Measurements from ENCODE around the gene LRRC56. TPM values are rescaled to one million over a fixed set of nuclear protein-coding genes. Genes with fewer than 3 reads are reported as not detected.

LRRC56 gene
- polyA plus RNA-seq, 1 experiment: 1.5 TPM

DNA sequence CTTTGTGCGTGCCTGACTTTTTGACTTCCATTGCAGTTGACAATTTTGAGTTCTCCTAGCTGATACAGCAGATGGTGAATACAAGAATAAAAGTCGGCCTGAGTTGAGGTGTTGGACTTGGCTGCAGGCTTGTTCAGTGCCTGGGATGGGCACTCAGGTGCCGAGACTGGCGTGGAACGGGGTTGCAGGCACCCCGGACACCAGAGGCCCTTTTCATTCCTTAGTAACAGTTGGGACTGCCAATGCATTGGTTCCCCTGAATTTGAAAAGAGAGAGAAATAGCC, 40.2 kb downstream of the LRRC56 start:
- Histone ChIP-seq H3K4me3 (ENCODE audit: low read depth, low read length) (peak overlapping the region; percentile 99), H3K27me3 (ENCODE audit: control insufficient read depth, insufficient read depth, low read length) (no peaks in the 10 kb centered on the region), H3K36me3 (ENCODE audit: control insufficient read depth, insufficient read depth, low read length) (peaks cover 7% of the 10 kb centered on the region)
- TF ChIP-seq CTCF (IDR thresholded peaks at IDR 0.05; ENCODE audit: insufficient read depth, low read depth, low read length): no peak
- ChIA-PET CTCF (interaction anchor here (0.9 kb wide), 1 partner anchor 23 kb away, joined by 3 read pairs; no protein-coding TSS in a partner anchor), POLR2A (no interaction called here)
- DNase-seq (ENCODE audit: low read depth): no peak

- Histone ChIP-seq H3K27me3 (ENCODE audit: control insufficient read depth, insufficient read depth, low read length) (no peaks in the 10 kb centered on the region), H3K36me3 (ENCODE audit: control insufficient read depth, insufficient read depth, low read length) (peaks cover 8% of the 10 kb centered on the region), H3K4me3 (ENCODE audit: low read depth, low read length) (no peak overlapping the region; the same call in 1 of the 2 replicates)
- no peak for DNase-seq (ENCODE audit: low read depth)
- CTCF ChIA-PET: no interaction called here
- POLR2A ChIA-PET: no interaction called here
- TF ChIP-seq CTCF (IDR thresholded peaks at IDR 0.05; ENCODE audit: insufficient read depth, low read depth, low read length): no peak
These were observed 41.1 kb downstream of the LRRC56 start for GRCh38 chr11:578276-579035.

- peaks cover 15% of the 10 kb centered on the region for H3K36me3 ChIP-seq (ENCODE audit: control insufficient read depth, insufficient read depth, low read length)
- no peak for DNase-seq (ENCODE audit: low read depth)
- H3K27me3 ChIP-seq (ENCODE audit: control insufficient read depth, insufficient read depth, low read length): no peaks in the 10 kb centered on the region
- H3K4me3 ChIP-seq (ENCODE audit: low read depth, low read length): no peak overlapping the region
- ChIA-PET CTCF (no interaction called here), POLR2A (no interaction called here)
- no peak for TF ChIP-seq CTCF (IDR thresholded peaks at IDR 0.05; ENCODE audit: insufficient read depth, low read depth, low read length)
These were observed 42.7 kb downstream of the LRRC56 start for GRCh38 chr11:579830-580601.

DNA sequence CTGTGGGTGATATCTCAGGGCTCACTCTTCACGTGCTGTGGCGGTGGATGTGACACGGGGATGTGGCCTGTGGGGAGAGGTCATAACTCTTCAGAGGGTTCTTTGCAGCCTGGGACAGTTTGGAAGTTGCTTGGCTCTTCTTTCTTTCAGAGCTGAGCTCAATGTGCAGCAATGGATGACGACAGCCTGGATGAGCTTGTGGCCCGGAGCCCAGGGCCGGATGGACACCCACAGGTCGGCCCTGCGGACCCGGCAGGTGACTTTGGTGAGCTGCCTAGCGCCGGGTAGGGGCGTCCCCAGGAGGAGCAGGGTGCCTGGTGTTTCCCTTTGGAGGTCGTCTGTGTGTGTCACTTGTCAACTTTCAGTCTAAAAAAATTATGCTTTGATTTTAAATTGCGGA, 44.0 kb downstream of the LRRC56 start:
- POLR2A ChIA-PET: no interaction called here
- H3K36me3 ChIP-seq (ENCODE audit: control insufficient read depth, insufficient read depth, low read length): peaks cover 15% of the 10 kb centered on the region
- no peak overlapping the region for H3K4me3 ChIP-seq (ENCODE audit: low read depth, low read length)
- no peaks in the 10 kb centered on the region for H3K27me3 ChIP-seq (ENCODE audit: control insufficient read depth, insufficient read depth, low read length)
- no peak for TF ChIP-seq CTCF (IDR thresholded peaks at IDR 0.05; ENCODE audit: insufficient read depth, low read depth, low read length)
- no peak for DNase-seq (ENCODE audit: low read depth)
- CTCF ChIA-PET: no interaction called here

- Histone ChIP-seq H3K36me3 (ENCODE audit: control insufficient read depth, insufficient read depth, low read length) (peaks cover 16% of the 10 kb centered on the region), H3K27me3 (ENCODE audit: control insufficient read depth, insufficient read depth, low read length) (no peaks in the 10 kb centered on the region), H3K4me3 (ENCODE audit: low read depth, low read length) (no peak overlapping the region)
- no peak for TF ChIP-seq CTCF (IDR thresholded peaks at IDR 0.05; ENCODE audit: insufficient read depth, low read depth, low read length)
- POLR2A ChIA-PET: no interaction called here
- CTCF ChIA-PET: no interaction called here
- DNase-seq (ENCODE audit: low read depth): no peak
These were observed 44.4 kb downstream of the LRRC56 start for GRCh38 chr11:581752-582151.

All from BJ (cell line).